A673 (cell line): ENCODE data around the gene SLC39A9.

Experiments
- EZH2 ChIP-seq: fragments of 200-600 bp; sonication (generic); IDR thresholded peaks from 2 replicates; pipeline ENCODE4 v1.6.1; 2017; ENCODE audit warnings: borderline replicate concordance, low read depth, mild to moderate bottlenecking, mixed read lengths, antibody characterized with exemption, low read length; ENCODE audit not compliant: poor library complexity, severe bottlenecking
- TF ChIP-seq, protein P1 (sequence below): fragments of 300-800, 200-600 bp; sonication (generic); conservative IDR thresholded peaks from 2 replicates; pipeline ENCODE4 v1.5.1; 2017; ENCODE audit warnings: low read depth, mild to moderate bottlenecking, antibody characterized with exemption, low read length, moderate library complexity, mixed read lengths

DNA sequence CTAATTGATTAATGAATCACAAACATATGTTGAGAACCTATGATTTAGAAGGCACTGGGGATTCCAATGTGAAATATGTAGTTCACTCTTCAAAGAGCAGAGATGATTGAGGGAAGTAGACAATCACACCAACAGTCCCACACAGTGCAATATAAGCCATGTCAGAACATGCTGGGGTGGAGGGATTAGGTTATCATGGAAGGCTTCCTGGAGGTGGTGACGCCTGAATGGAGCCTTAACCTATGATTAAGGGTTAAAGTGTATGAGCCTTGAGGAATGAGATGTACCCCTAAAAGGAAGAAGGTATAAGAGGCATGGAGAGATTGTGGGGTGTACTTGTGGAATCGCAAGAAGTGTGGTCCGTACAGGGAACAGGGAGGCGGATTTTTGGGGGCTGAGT lies 31.7 kb upstream of the SLC39A9 start:
- TF ChIP-seq, protein P1, sequence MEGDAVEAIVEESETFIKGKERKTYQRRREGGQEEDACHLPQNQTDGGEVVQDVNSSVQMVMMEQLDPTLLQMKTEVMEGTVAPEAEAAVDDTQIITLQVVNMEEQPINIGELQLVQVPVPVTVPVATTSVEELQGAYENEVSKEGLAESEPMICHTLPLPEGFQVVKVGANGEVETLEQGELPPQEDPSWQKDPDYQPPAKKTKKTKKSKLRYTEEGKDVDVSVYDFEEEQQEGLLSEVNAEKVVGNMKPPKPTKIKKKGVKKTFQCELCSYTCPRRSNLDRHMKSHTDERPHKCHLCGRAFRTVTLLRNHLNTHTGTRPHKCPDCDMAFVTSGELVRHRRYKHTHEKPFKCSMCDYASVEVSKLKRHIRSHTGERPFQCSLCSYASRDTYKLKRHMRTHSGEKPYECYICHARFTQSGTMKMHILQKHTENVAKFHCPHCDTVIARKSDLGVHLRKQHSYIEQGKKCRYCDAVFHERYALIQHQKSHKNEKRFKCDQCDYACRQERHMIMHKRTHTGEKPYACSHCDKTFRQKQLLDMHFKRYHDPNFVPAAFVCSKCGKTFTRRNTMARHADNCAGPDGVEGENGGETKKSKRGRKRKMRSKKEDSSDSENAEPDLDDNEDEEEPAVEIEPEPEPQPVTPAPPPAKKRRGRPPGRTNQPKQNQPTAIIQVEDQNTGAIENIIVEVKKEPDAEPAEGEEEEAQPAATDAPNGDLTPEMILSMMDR, result no peak
- TF ChIP-seq EZH2, result no peak
